ENCODE results near the gene MTERF2.
"Not testable (repeated sequence)": the region's sequence is repeated elsewhere in the genome, so short reads cannot be mapped to it uniquely, and the experiment has no call there.

MTERF2 gene

GRCh38 chr12:106986625-106987389, at the start of gene MTERF2:
TSS of gene MTERF2 (minus strand) at chr12:106987146. CDS start at chr12:106978714, 8,432 bp downstream.
- peak; percentile 96 for DNase-seq

DNA sequence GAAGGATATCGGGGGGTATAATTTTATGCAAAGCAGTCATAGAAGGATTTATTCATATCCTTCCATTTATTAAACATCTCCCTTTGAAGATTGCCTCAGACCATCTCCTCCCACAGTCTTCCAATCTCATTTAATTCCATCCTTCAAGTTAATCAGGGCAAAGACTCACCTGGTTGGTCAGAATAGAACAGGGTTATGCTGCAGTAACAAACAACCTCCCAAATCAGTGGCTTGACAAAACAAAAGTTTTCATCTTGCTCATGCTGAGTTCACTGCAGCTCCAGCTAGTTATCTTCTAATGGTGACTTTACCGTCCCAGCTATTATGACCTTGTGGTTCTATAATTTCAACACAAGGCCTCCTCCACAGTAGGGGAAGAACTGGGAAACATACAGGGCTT, 48.8 kb upstream of the MTERF2 start:
- no peak for DNase-seq

DNA sequence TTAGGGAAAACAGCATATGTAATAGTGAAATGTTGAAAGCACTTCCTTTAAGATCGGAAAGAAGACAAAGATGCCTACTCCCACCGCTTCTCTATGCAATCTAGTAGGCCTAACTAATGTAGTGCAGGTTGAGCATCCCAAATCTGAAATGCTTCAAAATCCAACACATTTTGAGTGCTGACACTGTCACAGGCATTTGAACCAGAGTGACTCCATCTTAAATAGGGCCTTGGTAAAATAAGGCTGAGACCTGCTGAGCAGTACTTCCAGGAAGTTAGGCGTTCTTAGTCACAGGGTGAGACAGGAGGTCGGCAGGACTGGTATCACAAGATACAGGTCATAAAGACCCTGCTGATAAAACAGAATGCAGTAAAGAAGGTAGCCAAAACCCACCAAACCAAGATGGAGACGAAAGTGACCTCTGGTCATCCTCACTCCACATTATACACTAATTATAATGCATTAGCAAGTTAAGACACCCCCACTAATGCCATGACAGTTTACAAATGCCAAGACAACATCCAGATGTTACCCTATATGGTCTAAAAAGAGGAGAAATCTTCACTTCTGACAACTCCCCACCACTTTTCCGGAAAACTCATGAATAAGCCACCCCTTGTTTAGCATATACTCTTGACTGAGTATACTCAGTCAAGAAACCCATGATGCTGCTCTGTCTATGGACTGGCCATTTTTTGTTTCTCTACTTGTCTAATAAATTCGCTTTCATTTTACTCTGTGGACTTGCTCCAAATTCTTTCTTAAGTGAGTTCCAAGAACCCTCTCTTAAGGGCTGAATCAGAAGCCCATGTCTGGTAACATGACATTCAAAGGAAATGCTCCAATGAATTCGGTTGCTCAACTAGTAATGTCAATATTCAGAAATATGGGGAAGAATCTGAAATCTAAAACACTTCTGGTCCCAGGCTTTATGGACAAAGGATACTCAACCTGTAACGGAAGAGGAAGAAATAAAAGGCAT, 47.1 kb upstream of the MTERF2 start:
- no peak for DNase-seq

DNA sequence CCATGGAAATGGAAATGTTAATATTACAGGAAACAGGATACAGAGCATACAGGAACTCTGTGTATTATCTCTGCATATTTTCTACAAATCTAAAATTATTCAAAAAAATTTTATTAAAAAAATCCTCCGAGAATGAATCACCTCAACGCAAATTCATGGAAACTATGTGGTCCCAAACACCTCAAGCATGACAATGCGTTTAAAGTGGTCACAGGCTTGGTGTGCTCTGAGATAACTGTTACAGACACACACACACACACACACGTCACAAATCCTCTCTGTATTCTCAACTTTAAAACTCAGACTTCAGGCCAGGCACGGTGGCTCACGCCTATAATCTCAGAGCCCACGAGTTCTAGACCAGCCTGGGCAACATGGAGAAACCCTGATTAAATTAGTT, 45.3 kb upstream of the MTERF2 start:
- DNase-seq = no peak

DNA sequence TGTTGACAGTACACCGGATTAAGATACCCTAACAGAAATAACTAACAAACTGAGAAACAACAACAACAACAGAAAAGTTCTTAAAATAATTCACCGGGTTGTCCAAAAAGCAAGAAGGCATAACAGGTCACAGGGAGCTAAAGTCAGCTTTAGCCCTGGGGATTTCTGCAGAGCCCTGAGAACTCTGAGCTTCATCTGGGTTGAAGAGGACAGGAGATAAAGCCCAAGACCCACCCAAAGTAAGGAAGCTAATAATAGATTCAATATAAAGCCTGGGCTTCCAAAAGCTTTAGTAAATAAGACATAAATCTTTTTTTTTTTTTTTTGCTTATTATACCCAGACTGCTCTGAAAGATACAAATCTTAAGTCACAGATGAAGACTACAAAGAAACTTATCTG, 44.1 kb upstream of the MTERF2 start:
- no peak for DNase-seq

DNA sequence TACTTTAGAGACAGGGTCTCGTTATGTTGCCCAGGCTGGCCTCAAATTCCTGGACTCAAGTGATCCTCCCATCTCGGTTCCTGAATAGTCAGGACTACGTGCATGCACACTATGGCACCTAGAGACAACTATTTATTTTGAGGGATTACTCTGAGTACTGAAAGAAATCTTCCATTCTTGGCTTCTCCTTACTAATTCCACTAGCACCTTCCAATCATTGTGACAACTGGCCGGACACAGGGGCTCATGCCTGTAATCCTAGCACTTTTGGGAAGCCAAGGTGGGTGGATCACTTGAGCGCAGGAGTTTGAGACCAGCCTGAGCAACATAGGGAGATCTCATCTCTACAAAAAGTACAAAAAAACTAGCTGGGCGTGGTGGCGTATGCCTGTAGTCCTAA, 42.1 kb upstream of the MTERF2 start:
- no peak for DNase-seq

- DNase-seq = no peak
Observed at GRCh38 chr12:107027636-107028053, 40.7 kb upstream of the MTERF2 start.

- no peak for DNase-seq
Observed at GRCh38 chr12:107026806-107027635, 40.1 kb upstream of the MTERF2 start.

DNA sequence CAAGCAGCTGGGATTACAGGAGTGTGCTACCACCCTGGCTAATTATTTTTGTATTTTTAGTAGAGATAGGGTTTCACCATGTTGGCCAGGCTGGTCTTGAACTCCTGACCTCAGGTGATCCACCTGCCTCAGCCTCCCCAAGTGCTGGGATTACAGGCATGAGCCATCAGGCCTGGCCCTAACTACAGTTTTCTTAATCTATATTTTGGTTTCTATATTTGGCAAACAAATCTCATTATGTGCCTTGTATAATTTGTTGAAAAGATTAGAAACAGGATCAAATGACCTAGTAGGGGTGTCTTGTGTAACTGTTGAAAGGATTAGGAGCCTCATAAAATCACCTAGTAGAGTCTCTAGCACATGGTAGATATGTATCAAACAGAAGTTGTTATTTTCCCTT, 39.4 kb upstream of the MTERF2 start:
- not testable (repeated sequence) for DNase-seq

- DNase-seq = no peak
Observed at GRCh38 chr12:107025671-107026070, 38.7 kb upstream of the MTERF2 start.

DNA sequence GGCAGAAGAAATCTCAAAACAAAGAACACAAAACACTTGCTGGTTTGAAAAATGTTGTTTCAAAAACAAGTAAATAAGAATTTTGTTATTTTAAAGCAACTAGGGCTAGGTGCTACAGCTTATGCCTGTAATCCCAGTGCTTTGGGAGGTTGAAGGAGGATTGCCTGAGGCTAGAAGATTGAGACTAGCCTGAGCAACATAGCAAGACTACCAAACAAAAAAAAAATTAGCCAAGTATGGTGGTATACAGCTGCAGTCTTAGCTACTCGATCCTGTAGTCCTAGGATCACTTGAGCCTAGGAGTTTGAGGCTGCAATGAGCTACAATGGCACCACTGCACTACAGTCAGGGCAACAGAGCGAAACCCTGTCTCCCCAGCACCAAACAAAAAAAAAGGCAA, 32.6 kb upstream of the MTERF2 start:
- no peak for DNase-seq

DNA sequence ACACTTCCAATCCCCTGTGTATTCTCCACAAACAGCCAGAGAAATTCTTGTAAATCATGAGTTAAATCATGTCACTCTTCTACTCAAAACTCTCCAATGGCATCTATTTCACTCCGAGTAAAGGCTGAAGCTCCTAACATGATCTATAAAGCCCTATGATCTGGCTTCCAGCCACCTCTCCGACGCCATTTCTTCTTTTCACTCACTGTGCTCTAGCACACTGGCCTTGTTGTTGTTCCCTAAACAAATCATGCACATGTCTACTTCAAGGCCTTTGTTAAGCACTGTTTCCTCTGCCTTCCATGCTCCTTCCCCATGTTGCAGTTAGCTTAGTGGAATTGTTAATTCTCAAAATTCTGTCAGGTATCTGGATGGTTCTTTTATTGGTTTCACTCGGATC, 30.1 kb upstream of the MTERF2 start:
- no peak for DNase-seq

GRCh38 chr12:107014055-107014454, 27.1 kb upstream of the MTERF2 start:
- DNase-seq = peak; percentile 14

DNA sequence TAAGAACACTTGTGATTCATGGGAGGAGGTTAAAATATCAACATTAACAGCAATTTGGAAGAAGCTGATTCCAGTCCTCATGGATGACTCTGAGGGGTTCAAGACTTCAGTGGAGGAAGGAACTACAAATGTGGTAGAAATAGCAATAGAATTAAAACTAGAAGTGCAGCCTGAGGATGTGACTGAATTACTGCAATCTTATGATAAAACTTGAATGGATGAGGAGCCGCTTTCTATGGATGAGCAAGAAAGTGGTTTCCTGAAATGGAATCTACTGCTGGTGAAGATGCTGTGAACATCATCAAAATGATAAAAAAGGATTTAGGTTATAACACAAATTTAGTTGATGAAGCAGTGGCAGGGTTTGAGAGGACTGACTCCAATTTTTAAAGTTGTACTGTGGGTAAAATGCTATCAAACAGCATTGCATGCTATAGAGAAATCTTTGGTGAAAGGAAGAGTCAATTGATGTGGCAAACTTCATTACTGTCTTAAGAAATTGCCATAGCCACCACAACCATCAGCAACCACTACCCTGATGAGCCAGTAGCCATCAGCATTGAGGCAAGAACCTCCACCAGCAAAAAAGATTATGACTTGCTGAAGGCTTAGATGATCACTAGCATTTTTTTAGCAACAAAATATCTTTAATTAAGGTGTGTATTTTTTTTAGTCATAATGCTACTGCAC, 25.9 kb upstream of the MTERF2 start:
- no peak for DNase-seq

GRCh38 chr12:107011519-107011918, 24.6 kb upstream of the MTERF2 start:
- no peak for DNase-seq

- peak; percentile 13 for DNase-seq
Observed at GRCh38 chr12:107007411-107007810, 20.5 kb upstream of the MTERF2 start.

GRCh38 chr12:107002665-107003064, 15.7 kb upstream of the MTERF2 start:
- DNase-seq = not testable (repeated sequence)

DNA sequence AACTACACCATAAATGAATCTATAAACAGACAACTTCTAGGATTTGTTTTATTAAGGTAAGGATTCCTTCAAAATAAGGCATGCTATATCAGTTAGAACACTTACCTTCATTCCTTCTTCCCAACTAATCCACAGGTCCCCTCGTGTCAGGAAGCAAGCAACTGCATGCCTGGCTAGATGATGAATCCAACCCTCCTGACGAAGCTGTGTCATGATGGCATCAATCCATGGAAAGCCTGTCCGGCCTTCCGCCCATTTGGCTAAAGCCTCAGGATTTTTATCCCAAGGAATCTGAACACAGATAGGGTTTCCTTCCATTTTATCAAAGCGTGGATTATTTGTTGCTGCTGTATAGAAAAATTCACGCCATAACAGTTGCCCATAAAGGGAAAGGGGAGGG, 12.5 kb upstream of the MTERF2 start:
- DNase-seq = no peak

- DNase-seq = no peak
Observed at GRCh38 chr12:106997916-106998315, 11.0 kb upstream of the MTERF2 start.

- DNase-seq = not testable (repeated sequence)
Observed at GRCh38 chr12:106996102-106996501, 9.2 kb upstream of the MTERF2 start.

GRCh38 chr12:106994579-106995220, 7.8 kb upstream of the MTERF2 start:
- no peak for DNase-seq

- DNase-seq = no peak
Observed at GRCh38 chr12:106987846-106988245, 900 bp upstream of the MTERF2 start.
